Gastroesophageal sphincter (tissue), 4 donors: ENCODE measurements around the gene BATF3. TPM values are rescaled to one million over a fixed set of nuclear protein-coding genes. Genes with fewer than 3 reads are reported as not detected.
"Not testable (repeated sequence)": the region's sequence is repeated elsewhere in the genome, so short reads cannot be mapped to it uniquely, and the experiment has no call there.

Source experiments
- ATAC-seq: fragments of 150-250 bp; one replicate; pipeline ENCODE4 v1.9.1; 2016; ENCODE audit warnings: mild to moderate bottlenecking, moderate library complexity
- H3K27ac ChIP-seq, 4 donors: fragments of 200-600 bp; sonication (generic) in 3 of 4; 1 replicate in 3 of 4; 2 replicates in 1 of 4; pipeline ENCODE4 v1.5.1; 2016 to 2019
- H3K27me3 ChIP-seq: fragments of 200-600 bp; sonication (generic); one replicate; pipeline ENCODE4 v1.5.1; 2019
- H3K36me3 ChIP-seq, 2 donors: fragments of 200-600 bp; sonication (generic); one replicate each; pipeline ENCODE4 v1.5.1; 2019; ENCODE audit warnings: control low read depth in 1 of 2
- H3K4me1 ChIP-seq, 3 donors: fragments of 200-600 bp; sonication (generic); 1 replicate in 2 of 3; 2 replicates in 1 of 3; pipeline ENCODE4 v1.5.1; 2016 to 2019; ENCODE audit warnings: control low read depth in 2 of 3
- H3K4me3 ChIP-seq, 2 donors: fragments of 200-600 bp; sonication (generic); one replicate each; pipeline ENCODE4 v1.5.1; 2019; ENCODE audit warnings: mild to moderate bottlenecking in 1 of 2, moderate library complexity in 1 of 2
- H3K9me3 ChIP-seq, 3 donors: fragments of 200-600 bp; sonication (generic); one replicate each; pipeline ENCODE4 v1.5.1; 2017 to 2019; ENCODE audit warnings: control low read depth in 2 of 3
- CTCF ChIP-seq, 4 experiments: fragments of 200-600 bp in 2 of 4; fragments of 450-650 bp in 2 of 4; sonication (generic) in 1 of 4; IDR thresholded peaks; one replicate each; pipeline ENCODE4 v1.5.1; 2017 to 2019; ENCODE audit warnings: antibody characterized with exemption in 4 of 4, mild to moderate bottlenecking in 2 of 4, moderate library complexity in 2 of 4
- EP300 ChIP-seq: sonication (generic); formaldehyde crosslinking; IDR thresholded peaks from one replicate; pipeline ENCODE4 v1.6.1; 2017; ENCODE audit warnings: antibody characterized with exemption, mild to moderate bottlenecking
- POLR2A ChIP-seq, 2 donors: fragments of 450-650 bp; IDR thresholded peaks; one replicate each; pipeline ENCODE4 v1.6.1; 2017; ENCODE audit warnings: antibody characterized with exemption in 2 of 2, mild to moderate bottlenecking in 2 of 2, moderate library complexity in 1 of 2
- POLR2AphosphoS5 ChIP-seq: sonication (generic); formaldehyde crosslinking; IDR thresholded peaks from one replicate; pipeline ENCODE4 v1.6.1; 2017; ENCODE audit warnings: antibody characterized with exemption
- WGBS, 2 donors: methylation state at CpG; one replicate each; pipeline ENCODE4 v1.1.5; 2018; ENCODE audit warnings: low coverage in 1 of 2; 5-methylcytosine and 5-hydroxymethylcytosine counted together
- total RNA-seq, 4 donors: library from RNA; depleted of rRNA; stranded (reverse); fragments of >200 nt; gene quantifications; one replicate each; pipeline ENCODE4 v1.1.0, GENCODE V29; 2016

The BATF3 gene
- total RNA-seq, 4 donors from 2014 or later = 0.31 to 3.9 (median 3.7) TPM

- H3K9me3 ChIP-seq = no peaks in the 10 kb centered on the region
- H3K4me3 ChIP-seq = peak overlapping the region in 1 of 2 donors; percentile 64
- H3K4me1 ChIP-seq = peaks cover 0 to 38% (median 13%) of the 10 kb centered on the region in 3 donors
- H3K27me3 ChIP-seq = no peaks in the 10 kb centered on the region
- peak overlapping the region in 1 of 4 donors; percentile 80 for H3K27ac ChIP-seq
- WGBS, 2 donors = 77 to 84% methylated on average over 4 of the region's 11 CpGs
- no peak for ATAC-seq
- TF ChIP-seq POLR2AphosphoS5 (no peak), EP300 (no peak), POLR2A (IDR thresholded peaks at IDR 0.05) (no peak), CTCF (IDR thresholded peaks at IDR 0.05) (no peak)
- no peaks in the 10 kb centered on the region for H3K36me3 ChIP-seq
These were observed 35.0 kb downstream of the BATF3 start for GRCh38 chr1:212664409-212665199.

- not testable (repeated sequence) for H3K27me3 ChIP-seq, H3K27ac ChIP-seq, ATAC-seq, H3K9me3 ChIP-seq, H3K36me3 ChIP-seq, H3K4me3 ChIP-seq, H3K4me1 ChIP-seq
- 0 to 40% methylated on average over 1 to 2 of the region's 7 CpGs for WGBS, 2 donors
These were observed 41.4 kb downstream of the BATF3 start for GRCh38 chr1:212658250-212658649.

GRCh38 chr1:212656730-212657129 lies 42.9 kb downstream of the BATF3 start:
- no peak overlapping the region for H3K27ac ChIP-seq
- TF ChIP-seq EP300 (no peak), CTCF (IDR thresholded peaks at IDR 0.05) (no peak), POLR2AphosphoS5 (no peak), POLR2A (IDR thresholded peaks at IDR 0.05) (no peak)
- no peaks in the 10 kb centered on the region for H3K9me3 ChIP-seq
- no peak for ATAC-seq
- 60 to 80% methylated on average over 1 of the region's 5 CpGs for WGBS, 2 donors
- no peak overlapping the region for H3K4me3 ChIP-seq
- no peaks in the 10 kb centered on the region for H3K4me1 ChIP-seq
- peaks cover 3% of the 10 kb centered on the region for H3K27me3 ChIP-seq
- no peaks in the 10 kb centered on the region for H3K36me3 ChIP-seq

- 0 to 100% methylated on average over 1 of the region's 6 CpGs for WGBS, 2 donors
- no peak overlapping the region for H3K4me3 ChIP-seq
- peaks cover 3% of the 10 kb centered on the region for H3K27me3 ChIP-seq
- no peak for ATAC-seq
- H3K36me3 ChIP-seq = no peaks in the 10 kb centered on the region
- no peaks in the 10 kb centered on the region for H3K9me3 ChIP-seq
- no peak overlapping the region for H3K27ac ChIP-seq
- TF ChIP-seq EP300 (no peak), CTCF (IDR thresholded peaks at IDR 0.05) (no peak), POLR2A (IDR thresholded peaks at IDR 0.05) (no peak), POLR2AphosphoS5 (no peak)
- H3K4me1 ChIP-seq = no peaks in the 10 kb centered on the region
These were observed 43.8 kb downstream of the BATF3 start for GRCh38 chr1:212655668-212656440.

- Histone ChIP-seq H3K4me3 (no peak overlapping the region), H3K27me3 (peaks cover 3% of the 10 kb centered on the region), H3K36me3 (no peaks in the 10 kb centered on the region), H3K27ac (no peak overlapping the region), H3K4me1 (no peaks in the 10 kb centered on the region), H3K9me3 (no peaks in the 10 kb centered on the region)
- ATAC-seq = no peak
- TF ChIP-seq POLR2A (IDR thresholded peaks at IDR 0.05) = no peak
- no peak for TF ChIP-seq CTCF (IDR thresholded peaks at IDR 0.05)
- no peak for TF ChIP-seq POLR2AphosphoS5
- TF ChIP-seq EP300 = no peak
- 100% methylated on average over 1 of the region's 1 CpG for WGBS, 2 donors
These were observed 47.0 kb downstream of the BATF3 start for GRCh38 chr1:212652609-212653008.
